Mucosa of rectum (tissue), 2 donors: ENCODE results near the gene MAPK14.
"Not testable (repeated sequence)": the region's sequence is repeated elsewhere in the genome, so short reads cannot be mapped to it uniquely, and the experiment has no call there.

Experiments used
- H3K27ac ChIP-seq, 2 donors: one replicate each; pipeline ENCODE4 v1.7.0; 2013; ENCODE audit warnings: inconsistent platforms in 2 of 2, low read depth in 2 of 2, low read length in 2 of 2
- H3K27me3 ChIP-seq, 2 donors: one replicate each; pipeline ENCODE4 v1.7.0; 2013; ENCODE audit warnings: low read length in 2 of 2; ENCODE audit not compliant: control insufficient read depth in 2 of 2, insufficient read depth in 2 of 2
- H3K36me3 ChIP-seq, 2 donors: one replicate each; pipeline ENCODE4 v1.7.0; 2013; ENCODE audit warnings: low read length in 2 of 2; ENCODE audit not compliant: control insufficient read depth in 2 of 2, insufficient read depth in 2 of 2
- H3K4me1 ChIP-seq, 2 donors: one replicate each; pipeline ENCODE4 v1.7.0; 2013; ENCODE audit warnings: low read length in 2 of 2, mild to moderate bottlenecking in 1 of 2; ENCODE audit not compliant: control insufficient read depth in 2 of 2, insufficient read depth in 2 of 2
- H3K4me3 ChIP-seq, 2 donors: one replicate each; pipeline ENCODE4 v1.7.0; 2013; ENCODE audit warnings: low read length in 2 of 2
- H3K9ac ChIP-seq, 2 donors: one replicate each; pipeline ENCODE4 v1.7.0; 2013; ENCODE audit warnings: low read length in 2 of 2, low read depth in 1 of 2, mild to moderate bottlenecking in 1 of 2
- H3K9me3 ChIP-seq, 2 donors: one replicate each; pipeline ENCODE4 v1.7.0; 2013; ENCODE audit warnings: low read length in 2 of 2; ENCODE audit not compliant: control insufficient read depth in 2 of 2
- donor health status: healthy.
- donor health status: Normal muscosa, but diverticular disease.

The MAPK14 gene

GRCh38 chr6:36075656-36076055 lies 48.0 kb downstream of the MAPK14 start:
- Histone ChIP-seq H3K4me1 (no peaks in the 10 kb centered on the region), H3K36me3 (peaks cover 33 to 38% of the 10 kb centered on the region in 2 donors), H3K27ac (no peak overlapping the region), H3K27me3 (no peaks in the 10 kb centered on the region), H3K4me3 (no peak overlapping the region), H3K9ac (no peak overlapping the region), H3K9me3 (no peaks in the 10 kb centered on the region)

GRCh38 chr6:36076178-36077063 lies 48.8 kb downstream of the MAPK14 start:
- Histone ChIP-seq H3K27me3 (no peaks in the 10 kb centered on the region), H3K4me3 (no peak overlapping the region), H3K36me3 (peaks cover 38 to 44% of the 10 kb centered on the region in 2 donors), H3K4me1 (no peaks in the 10 kb centered on the region), H3K9me3 (no peaks in the 10 kb centered on the region), H3K9ac (no peak overlapping the region), H3K27ac (no peak overlapping the region)

GRCh38 chr6:36078159-36078558 lies 50.6 kb downstream of the MAPK14 start:
- no peak overlapping the region for H3K27ac ChIP-seq
- no peaks in the 10 kb centered on the region for H3K4me1 ChIP-seq

GRCh38 chr6:36079601-36080000 lies 52.0 kb downstream of the MAPK14 start:
- Histone ChIP-seq H3K36me3 (peaks cover 64 to 70% of the 10 kb centered on the region in 2 donors), H3K27me3 (no peaks in the 10 kb centered on the region), H3K9ac (no peak overlapping the region), H3K4me1 (no peaks in the 10 kb centered on the region), H3K27ac (no peak overlapping the region), H3K9me3 (no peaks in the 10 kb centered on the region), H3K4me3 (no peak overlapping the region)

More at GRCh38 chr6:36078159-36078558, 50.6 kb downstream of the MAPK14 start:
- Histone ChIP-seq H3K4me3 (no peak overlapping the region), H3K27me3 (no peaks in the 10 kb centered on the region), H3K9ac (no peak overlapping the region), H3K36me3 (peaks cover 51 to 61% of the 10 kb centered on the region in 2 donors), H3K9me3 (no peaks in the 10 kb centered on the region)

DNA sequence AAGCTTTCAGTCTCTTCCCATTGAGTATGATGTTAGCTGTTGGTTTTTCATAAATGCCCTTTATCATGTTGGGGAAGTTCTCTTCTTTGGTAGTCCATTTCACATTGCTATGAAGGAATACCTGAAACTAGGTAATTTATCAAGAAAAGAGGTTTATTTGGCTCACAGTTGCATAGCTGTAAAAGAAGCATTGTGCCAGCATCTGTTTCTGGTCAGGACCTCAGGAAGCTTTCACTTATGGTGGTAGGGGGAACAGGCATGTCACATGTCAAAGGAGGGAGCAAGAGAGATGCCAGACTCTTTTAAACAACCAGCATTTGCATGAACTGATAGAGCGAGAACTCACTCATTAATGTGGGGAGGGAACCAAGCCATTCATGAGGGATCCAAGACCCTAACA lies 54.7 kb downstream of the MAPK14 start:
- H3K27ac ChIP-seq, result no peak overlapping the region
- H3K4me3 ChIP-seq, result no peak overlapping the region
- H3K27me3 ChIP-seq, result no peaks in the 10 kb centered on the region
- no peaks in the 10 kb centered on the region for H3K4me1 ChIP-seq
- no peaks in the 10 kb centered on the region for H3K9me3 ChIP-seq
- peaks cover 55% of the 10 kb centered on the region in 2 donors for H3K36me3 ChIP-seq
- no peak overlapping the region for H3K9ac ChIP-seq

DNA sequence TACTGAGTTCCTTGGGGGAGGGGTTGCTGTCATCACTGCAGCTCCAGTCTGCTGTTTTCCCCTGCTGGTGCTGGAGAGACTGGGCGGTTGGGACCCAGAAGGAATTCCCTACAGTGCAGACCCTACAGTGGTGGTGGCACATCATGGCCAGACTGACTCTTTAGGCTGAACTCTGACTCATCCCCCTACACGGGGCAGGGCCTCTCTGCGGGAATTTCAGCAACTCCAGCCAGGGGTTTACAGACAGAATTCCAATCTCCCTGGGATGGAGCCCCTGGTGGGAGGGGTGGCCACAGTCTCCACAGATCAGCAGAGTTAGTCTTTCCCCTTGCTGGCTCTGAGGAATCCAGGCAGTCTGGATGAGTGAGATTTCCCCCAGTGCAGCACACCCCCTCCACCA lies 55.8 kb downstream of the MAPK14 start:
- Histone ChIP-seq H3K36me3 (peaks cover 44% of the 10 kb centered on the region in 2 donors), H3K27me3 (no peaks in the 10 kb centered on the region), H3K9me3 (no peaks in the 10 kb centered on the region), H3K9ac (no peak overlapping the region), H3K27ac (no peak overlapping the region), H3K4me1 (no peaks in the 10 kb centered on the region), H3K4me3 (no peak overlapping the region)

GRCh38 chr6:36088204-36088603 lies 60.6 kb downstream of the MAPK14 start:
- peaks cover 17 to 31% of the 10 kb centered on the region in 2 donors for H3K36me3 ChIP-seq
- not testable (repeated sequence) for H3K9ac ChIP-seq, H3K4me3 ChIP-seq, H3K4me1 ChIP-seq, H3K27ac ChIP-seq, H3K9me3 ChIP-seq, H3K27me3 ChIP-seq

GRCh38 chr6:36089048-36089447 lies 61.4 kb downstream of the MAPK14 start:
- Histone ChIP-seq H3K27me3 (no peaks in the 10 kb centered on the region), H3K4me3 (no peak overlapping the region), H3K4me1 (no peaks in the 10 kb centered on the region), H3K9me3 (no peaks in the 10 kb centered on the region), H3K27ac (no peak overlapping the region), H3K9ac (no peak overlapping the region), H3K36me3 (peaks cover 9 to 22% of the 10 kb centered on the region in 2 donors)

DNA sequence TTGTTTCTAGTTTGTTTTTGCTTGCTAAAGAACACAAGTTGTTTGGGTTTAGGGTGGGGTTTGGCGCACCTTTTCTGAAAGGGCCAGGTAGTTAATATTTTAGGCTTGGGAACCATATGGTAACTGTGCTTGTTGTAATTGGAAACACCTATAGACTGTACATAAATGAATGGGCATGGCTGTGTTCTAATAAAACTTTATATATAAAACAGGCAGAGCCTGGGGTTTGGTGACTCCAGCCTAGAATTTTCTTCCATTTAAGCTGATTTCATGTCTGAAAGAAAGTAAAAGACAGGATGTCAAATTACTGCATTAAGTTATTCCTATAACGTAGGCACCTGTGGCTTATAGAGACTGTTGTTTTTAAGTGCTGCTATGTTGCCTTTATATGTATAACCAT lies 66.6 kb downstream of the MAPK14 start:
- H3K9ac ChIP-seq, result no peak overlapping the region
- H3K27me3 ChIP-seq, result no peaks in the 10 kb centered on the region
- no peaks in the 10 kb centered on the region for H3K9me3 ChIP-seq
- H3K4me1 ChIP-seq, result peaks cover 10 to 28% of the 10 kb centered on the region in 2 donors
- peaks cover 6 to 13% of the 10 kb centered on the region in 2 donors for H3K36me3 ChIP-seq
- H3K4me3 ChIP-seq, result no peak overlapping the region
- peak overlapping the region in 1 of 2 donors; percentile 72 for H3K27ac ChIP-seq

- Histone ChIP-seq H3K27me3 (no peaks in the 10 kb centered on the region), H3K36me3 (peaks cover 9 to 13% of the 10 kb centered on the region in 2 donors), H3K4me1 (peaks cover 10 to 28% of the 10 kb centered on the region in 2 donors), H3K9ac (peak overlapping the region; percentile 14 to 64), H3K9me3 (no peaks in the 10 kb centered on the region), H3K4me3 (peak overlapping the region; percentile 34 to 46), H3K27ac (peak overlapping the region; percentile 84 to 87)
These were observed 67.3 kb downstream of the MAPK14 start for GRCh38 chr6:36094753-36095496.
